Activated CD8-positive, alpha-beta memory T cell treated with anti-CD3 and anti-CD28 coated beads for 24 hours (primary cell): Measurements from ENCODE around the gene CNTNAP2.

ENCODE experiments used
- DNase-seq: peaks from one replicate; pipeline ENCODE4 v3.0.0-alpha.2; 2020

The CNTNAP2 gene

GRCh38 chr7:147170341-147171012, 1053.9 kb downstream of the CNTNAP2 start:
- no peak for DNase-seq

DNA sequence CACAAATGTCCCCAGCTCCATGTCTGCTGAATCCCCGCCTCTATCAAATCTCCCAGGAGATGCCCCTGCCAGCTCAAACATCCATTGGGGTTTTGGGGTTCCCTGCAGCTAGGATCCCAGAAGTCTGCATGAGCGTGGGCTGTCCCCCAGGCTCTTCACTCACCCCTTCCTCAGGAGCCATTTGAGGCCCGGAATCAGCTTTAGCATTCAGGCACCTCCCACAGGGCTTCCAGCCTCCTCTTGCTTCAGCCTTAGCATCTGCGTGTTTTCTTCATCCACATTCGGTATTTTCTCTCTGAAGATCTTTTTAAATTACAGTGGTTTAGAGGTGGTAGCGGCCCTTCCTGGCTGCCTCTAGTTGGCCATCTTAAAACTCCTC, 1054.4 kb downstream of the CNTNAP2 start:
- DNase-seq = no peak

GRCh38 chr7:147173883-147174282, 1057.3 kb downstream of the CNTNAP2 start:
- no peak for DNase-seq

DNA sequence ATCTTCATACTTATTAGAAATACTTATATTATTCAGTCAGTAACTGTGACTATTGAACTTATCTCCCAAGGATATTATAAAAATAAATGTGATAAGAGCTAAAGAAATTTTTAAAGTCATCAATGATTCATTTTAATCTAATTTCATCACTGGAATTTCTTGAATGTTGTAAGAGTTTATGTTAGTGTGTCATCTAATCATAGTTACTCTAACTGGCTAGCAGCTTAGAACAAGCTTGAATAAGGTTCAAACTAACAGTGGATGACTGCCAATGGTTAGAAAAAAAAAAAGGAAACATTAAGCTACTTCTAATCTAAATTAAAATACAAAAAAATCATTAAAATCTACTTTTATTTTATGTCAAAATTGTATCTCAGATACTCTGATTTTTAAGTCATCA, 1066.3 kb downstream of the CNTNAP2 start:
- no peak for DNase-seq

DNA sequence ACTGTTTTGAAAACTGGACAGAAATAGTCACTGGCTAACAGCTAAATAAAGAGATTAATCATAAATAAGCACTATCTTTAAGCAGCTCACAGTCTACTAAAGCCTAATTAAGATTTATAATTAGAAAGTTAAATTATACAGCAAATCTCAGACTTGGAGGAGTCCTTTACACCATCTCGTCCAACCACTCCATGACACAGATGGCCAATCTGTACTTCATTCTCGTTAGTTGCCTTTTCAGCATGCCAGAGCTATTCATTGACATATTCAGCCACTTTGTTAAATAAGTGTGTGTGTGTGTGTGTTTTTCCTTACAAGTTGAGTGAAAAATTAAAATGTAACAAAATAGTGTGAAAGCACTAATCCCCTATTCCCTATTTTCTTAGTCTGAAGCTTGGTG, 1066.7 kb downstream of the CNTNAP2 start:
- no peak for DNase-seq

DNA sequence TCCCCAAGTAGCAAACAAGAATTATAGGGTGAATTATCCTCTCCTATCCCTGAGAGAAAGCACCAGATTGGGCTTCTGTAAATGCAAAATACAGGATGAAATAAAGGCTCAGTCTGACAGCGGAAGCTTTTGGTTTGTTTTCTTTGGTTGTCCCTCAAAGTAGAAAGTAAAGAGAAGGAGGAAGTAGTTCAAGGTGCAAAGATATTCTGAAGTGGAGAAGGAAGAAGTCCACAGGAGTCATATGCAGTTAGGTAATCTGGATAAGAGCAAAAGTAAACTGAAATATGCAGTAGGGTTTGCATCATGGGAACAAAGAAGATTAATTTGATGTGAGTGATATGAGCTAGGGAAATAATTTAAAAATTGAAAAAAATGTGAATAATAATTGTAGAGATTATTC, 1071.9 kb downstream of the CNTNAP2 start:
- DNase-seq = no peak

GRCh38 chr7:147193476-147193875, 1076.9 kb downstream of the CNTNAP2 start:
- no peak for DNase-seq

DNA sequence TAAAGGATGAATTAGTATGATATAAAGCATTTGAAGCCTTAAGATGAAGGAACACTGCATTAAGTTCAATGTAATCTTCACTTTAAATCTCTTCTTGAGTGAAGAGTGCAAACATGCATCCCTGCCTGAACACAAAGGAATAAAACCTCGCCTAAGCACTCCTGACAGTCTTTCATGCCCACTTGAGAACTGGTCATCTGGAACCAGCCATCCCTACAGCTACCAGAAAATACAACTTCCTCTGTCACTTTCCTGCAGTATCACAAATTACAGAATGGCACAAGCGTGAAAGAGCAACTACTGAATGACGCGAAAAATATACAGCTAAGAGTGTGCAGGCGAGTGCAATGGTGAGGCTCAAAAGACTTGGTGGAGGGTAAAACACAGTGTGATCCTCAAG, 1079.9 kb downstream of the CNTNAP2 start:
- no peak for DNase-seq

DNA sequence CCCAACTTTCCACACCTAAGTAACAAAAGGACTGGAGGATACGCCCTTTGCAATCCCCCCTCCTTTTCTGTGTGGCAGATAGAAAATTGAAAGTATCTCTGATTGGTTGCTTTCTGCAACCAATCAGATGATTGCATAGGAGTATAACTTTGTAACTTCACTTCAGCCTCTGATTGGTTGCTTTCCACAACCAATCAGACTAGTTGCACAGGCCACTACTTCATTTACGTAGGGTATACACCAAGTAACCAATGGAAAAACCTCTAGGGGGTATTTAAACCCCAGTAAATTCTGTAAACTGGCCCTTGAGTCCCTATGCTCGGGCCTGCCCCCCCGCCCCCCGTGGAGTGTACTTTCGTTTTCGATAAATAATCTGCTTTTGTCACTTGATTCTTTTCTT, 1080.4 kb downstream of the CNTNAP2 start:
- DNase-seq = no peak

DNA sequence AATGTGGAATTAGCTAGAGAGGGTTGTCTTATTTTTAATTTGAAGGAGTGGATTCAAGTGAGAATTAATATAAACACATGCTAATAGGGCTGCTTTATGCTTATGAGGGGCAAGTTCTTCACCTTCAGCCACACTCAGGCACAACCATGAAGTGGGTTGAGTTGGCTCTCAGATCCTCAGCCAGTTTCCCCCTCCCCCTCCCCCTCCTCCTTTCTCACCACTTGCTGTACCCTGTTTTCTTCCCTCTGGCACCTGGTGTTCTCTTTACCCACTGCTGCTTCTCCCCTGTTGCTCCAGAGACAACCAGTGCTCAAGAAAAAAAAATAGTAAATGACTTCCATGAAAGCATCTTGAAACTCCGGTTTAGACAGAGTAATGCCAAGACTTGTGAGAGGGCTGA, 1083.3 kb downstream of the CNTNAP2 start:
- no peak for DNase-seq

GRCh38 chr7:147207988-147208387, 1091.4 kb downstream of the CNTNAP2 start:
- DNase-seq = no peak

GRCh38 chr7:147231275-147231674, 1114.7 kb downstream of the CNTNAP2 start:
- DNase-seq = no peak

- DNase-seq = no peak
Observed at GRCh38 chr7:147235645-147236382, 1119.2 kb downstream of the CNTNAP2 start.

- DNase-seq = no peak
Observed at GRCh38 chr7:147240468-147240867, 1123.9 kb downstream of the CNTNAP2 start.

DNA sequence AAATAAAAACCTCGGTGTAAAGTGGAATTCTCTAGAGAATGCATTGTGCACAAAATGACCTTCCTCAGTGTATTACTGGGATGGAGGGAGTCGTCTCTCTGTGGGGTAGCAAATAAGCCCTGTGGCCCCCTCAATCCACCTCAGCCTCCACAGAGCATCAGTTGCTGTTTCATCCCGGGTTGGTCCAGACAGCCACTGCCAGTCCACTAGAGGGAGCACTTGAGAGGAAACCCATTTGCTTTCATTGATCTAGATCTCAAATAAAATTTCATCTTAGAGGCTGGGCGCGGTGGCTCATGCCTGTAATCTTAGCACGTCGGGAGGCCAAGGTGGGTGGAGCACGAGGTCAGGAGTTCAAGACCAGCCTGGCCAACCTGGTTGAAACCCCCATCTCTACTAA, 1128.7 kb downstream of the CNTNAP2 start:
- no peak for DNase-seq

DNA sequence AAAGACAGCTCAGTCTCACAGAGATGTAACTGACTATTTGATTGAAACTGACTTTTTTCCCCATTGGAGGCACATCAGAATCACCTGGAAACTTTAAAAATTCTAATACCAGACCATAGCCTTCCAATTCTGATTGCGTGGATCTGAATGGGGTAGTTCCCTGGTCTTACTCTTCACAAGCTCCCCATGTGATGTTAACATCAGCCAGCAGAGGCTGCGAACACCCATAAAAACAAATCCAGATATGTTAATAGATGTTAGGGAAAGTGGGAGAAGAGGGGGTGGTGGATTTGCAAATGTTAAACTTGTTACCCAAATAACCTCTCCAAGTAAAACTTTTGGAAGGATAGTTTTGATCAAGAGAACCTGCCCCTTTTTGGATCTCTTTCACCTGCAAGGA, 1133.4 kb downstream of the CNTNAP2 start:
- no peak for DNase-seq

GRCh38 chr7:147251751-147252325, 1135.2 kb downstream of the CNTNAP2 start:
- DNase-seq = no peak

DNA sequence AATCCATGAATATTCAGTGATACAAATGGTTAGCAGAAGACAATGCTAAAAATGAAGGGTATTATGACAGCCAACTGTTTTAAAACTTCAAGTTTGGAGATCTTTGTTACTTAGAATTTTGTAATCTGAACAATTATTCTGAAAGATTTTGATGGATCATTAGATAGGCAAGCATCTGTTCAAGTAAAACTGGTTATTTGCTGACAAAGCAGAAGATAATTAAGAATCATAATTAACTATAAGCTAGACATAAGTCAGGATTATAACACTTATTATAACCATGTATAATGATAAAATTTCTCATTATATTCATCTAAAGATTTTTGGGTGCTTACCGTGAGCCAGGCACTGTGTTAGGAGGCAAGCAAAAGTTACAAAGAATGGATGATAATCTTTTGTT, 1145.1 kb downstream of the CNTNAP2 start:
- DNase-seq = no peak

DNA sequence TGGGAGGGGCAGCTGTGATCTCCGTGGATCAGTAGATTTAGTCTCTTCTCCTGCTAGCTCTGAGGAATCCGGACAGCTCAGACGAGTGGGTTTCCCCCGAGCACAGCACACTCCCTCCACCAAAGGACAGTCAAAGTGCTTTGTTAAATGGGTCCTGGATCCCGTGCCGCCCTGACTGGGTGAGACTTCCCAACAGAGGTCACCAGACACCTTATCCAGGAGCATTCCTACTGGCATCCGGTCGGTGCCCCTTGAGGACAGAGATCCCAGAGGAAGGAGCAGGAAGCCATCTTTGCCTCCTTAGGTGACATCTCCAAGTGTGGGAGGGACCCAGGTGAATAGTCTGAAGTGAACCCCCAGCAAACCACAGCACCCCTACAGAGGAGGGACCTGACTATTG, 1148.9 kb downstream of the CNTNAP2 start:
- DNase-seq = no peak

GRCh38 chr7:147276106-147276505, 1159.5 kb downstream of the CNTNAP2 start:
- no peak for DNase-seq

DNA sequence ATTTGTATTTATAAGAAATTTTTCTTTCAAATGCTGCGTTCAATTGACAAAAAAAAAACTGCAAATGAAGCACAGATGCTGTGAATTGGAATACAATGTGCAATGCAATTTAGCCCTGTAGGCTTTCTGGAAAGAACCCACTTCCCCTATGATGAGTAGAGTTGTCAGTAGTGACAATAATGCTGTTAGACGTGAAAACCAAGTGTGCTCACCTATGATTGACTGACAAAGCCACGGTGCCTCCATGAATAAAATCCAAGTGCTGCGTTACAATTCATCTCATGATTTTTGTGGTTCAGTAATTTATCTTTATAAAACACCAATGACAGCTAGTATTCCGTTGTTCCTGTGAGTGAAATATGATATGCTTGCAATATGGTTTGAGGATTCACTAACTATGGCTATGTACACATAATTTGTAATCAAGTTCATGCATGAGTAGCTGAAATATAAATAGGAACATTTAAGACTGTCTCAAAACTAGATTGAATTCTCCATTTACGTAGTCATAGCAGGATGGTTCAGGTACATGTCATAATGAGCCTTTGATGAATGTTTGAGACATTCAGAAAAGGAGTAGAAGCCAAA, 1160.3 kb downstream of the CNTNAP2 start:
- no peak for DNase-seq

DNA sequence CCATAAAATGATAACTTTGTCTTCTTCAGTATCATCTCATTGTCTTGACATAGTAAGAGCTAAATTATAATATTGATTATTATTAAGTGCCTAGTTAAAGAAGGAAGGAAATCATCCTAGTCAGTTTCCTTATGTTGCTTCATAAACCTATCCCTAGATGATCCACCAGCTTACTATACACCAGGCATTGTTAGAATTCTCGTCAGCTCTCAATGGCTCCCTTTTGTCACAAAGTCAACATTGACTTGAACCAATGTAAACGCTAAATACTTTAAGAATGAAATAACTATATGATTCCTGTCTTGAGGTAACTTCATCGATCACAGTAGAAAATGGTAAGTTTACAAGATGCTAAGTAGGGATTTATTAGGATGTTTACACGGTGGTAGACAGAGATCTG, 1162.9 kb downstream of the CNTNAP2 start:
- DNase-seq = no peak

DNA sequence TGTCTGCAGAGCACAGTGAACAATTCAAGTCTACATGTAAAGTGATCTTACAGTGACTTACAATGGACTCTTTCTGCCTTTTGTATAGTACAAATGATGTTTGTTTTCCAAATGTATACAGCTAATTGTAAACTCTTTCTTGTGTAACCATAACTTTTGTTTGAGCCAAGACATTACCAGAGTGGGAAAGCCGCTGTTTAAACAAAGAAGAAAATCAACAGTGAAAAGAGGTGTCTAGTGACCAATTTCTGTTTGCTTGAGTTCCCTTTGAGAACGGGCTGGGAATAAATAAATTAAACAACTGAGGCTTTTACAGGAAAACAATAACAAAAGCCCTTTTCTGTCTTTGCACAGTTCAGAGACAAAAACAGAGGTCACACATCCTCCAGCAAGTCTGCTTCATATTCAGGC, 1163.4 kb downstream of the CNTNAP2 start:
- DNase-seq = no peak

DNA sequence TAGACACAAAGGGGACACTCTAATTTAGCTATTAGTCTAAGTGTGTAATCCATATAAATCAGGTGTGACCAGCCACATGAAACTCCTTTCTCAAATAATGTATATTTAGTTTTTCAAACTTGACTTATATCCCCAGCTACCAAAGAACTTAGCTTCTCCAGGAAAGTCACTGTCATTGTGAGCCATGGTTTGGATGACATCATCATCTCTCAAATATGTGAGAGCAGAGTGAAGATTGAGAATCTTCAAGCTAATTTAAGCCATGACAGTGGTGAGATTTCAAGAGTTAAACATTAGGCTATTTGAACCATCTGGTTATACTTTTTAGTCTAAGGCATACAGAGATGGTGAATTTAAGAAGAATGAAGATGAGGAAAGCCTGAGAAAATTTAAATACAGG, 1165.6 kb downstream of the CNTNAP2 start:
- DNase-seq = no peak
